Suprapubic skin (tissue), 4 donors: ENCODE results near the gene CAMK2G. TPM values are rescaled to one million over a fixed set of nuclear protein-coding genes. Genes with fewer than 3 reads are reported as not detected.

Experiments
- DNase-seq, 2 donors: peaks; one replicate each; pipeline ENCODE4 v3.0.0-alpha.2; 2019; ENCODE audit warnings: low spot score in 2 of 2
- H3K27ac ChIP-seq: fragments of 200-600 bp; sonication (generic); one replicate; pipeline ENCODE4 v1.5.1; 2019
- H3K27me3 ChIP-seq: fragments of 200-600 bp; sonication (generic); one replicate; pipeline ENCODE4 v1.5.1; 2019
- H3K36me3 ChIP-seq: fragments of 200-600 bp; sonication (generic); one replicate; pipeline ENCODE4 v1.5.1; 2019
- H3K4me1 ChIP-seq: fragments of 200-600 bp; sonication (generic); one replicate; pipeline ENCODE4 v1.5.1; 2019
- H3K4me3 ChIP-seq: fragments of 200-600 bp; sonication (generic); one replicate; pipeline ENCODE4 v1.5.1; 2019; ENCODE audit warnings: mild to moderate bottlenecking
- H3K9me3 ChIP-seq: fragments of 200-600 bp; sonication (generic); one replicate; pipeline ENCODE4 v1.5.1; 2019
- EP300 ChIP-seq: sonication (generic); formaldehyde crosslinking; IDR thresholded peaks from one replicate; pipeline ENCODE4 v1.6.1; 2017; ENCODE audit warnings: antibody characterized with exemption
- POLR2A ChIP-seq, 2 donors: fragments of 450-650 bp; IDR thresholded peaks; one replicate each; pipeline ENCODE4 v1.6.1; 2017; ENCODE audit warnings: antibody characterized with exemption in 2 of 2, mild to moderate bottlenecking in 2 of 2, moderate library complexity in 2 of 2
- POLR2AphosphoS5 ChIP-seq, 3 donors: sonication (generic); formaldehyde crosslinking; IDR thresholded peaks; one replicate each; pipeline ENCODE4 v1.6.1; 2017; ENCODE audit warnings: antibody characterized with exemption in 3 of 3
- WGBS: methylation state at CpG from one replicate; pipeline ENCODE4 v1.1.5; 2018; 5-methylcytosine and 5-hydroxymethylcytosine counted together
- total RNA-seq, 4 donors: library from RNA; depleted of rRNA; stranded (reverse); fragments of >200 nt; gene quantifications; one replicate each; pipeline ENCODE4 v1.1.0, GENCODE V29; 2016
- TF ChIP-seq, protein P1 (sequence below), 2 donors: fragments of 200-600 bp in 1 of 2; fragments of 450-650 bp in 1 of 2; sonication (generic) in 1 of 2; IDR thresholded peaks; one replicate each; pipeline ENCODE4 v1.5.1; 2016 to 2019; ENCODE audit warnings: antibody characterized with exemption in 2 of 2, mild to moderate bottlenecking in 1 of 2, moderate library complexity in 1 of 2

CAMK2G gene
- total RNA-seq, 4 donors from 2014 or later = 16.9 to 35.2 (median 20.6) TPM

DNA sequence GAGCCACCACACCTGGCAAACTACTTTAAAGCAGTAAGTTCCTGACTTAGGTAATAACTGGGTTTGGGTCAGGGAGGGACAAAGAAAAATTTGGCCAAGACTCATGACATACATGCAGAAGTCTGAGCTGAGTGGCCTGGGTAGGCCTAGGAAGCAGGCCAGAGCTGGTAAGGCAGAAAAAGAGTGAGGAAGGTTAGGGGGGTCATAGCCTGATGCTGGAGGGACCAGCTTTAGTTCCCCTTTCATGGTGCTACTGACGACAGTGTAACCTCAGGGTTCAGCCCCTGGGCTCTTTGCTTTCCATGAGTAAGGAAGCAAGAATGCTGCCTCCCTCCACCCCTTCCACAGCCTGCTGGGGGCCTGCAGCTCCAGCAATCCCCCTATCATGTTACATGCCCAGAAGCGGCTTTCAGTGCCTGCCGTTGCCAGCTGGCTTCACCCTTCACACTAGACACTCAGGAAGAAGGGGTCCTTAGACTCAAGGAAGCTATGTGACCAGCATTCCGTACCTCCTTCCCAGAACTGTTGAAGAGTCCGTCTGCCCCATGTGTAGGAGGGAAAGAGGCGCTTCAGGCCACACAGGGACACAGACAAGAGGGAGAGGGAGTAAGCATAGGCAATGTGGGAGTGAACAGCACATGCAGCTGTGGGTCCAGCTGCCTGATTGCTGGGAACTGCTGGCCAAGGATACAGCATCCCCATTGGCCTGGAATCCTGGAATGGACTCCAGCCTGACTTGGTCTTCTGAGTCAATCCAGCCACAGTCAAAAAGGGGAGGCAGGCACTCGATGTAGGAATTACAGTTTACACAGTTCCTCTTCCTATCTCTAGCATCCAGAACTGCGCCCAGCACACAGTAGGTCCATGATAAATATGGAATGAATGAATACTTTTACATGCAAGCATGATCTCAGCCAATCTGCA is 32.4 kb upstream of the CAMK2G start:
- peak in 1 of 2 donors; percentile 83 for DNase-seq
- H3K36me3 ChIP-seq = no peaks in the 10 kb centered on the region
- peaks cover 54% of the 10 kb centered on the region for H3K4me1 ChIP-seq
- H3K27me3 ChIP-seq = no peaks in the 10 kb centered on the region
- H3K27ac ChIP-seq = peak overlapping the region; percentile 85
- TF ChIP-seq POLR2A (IDR thresholded peaks at IDR 0.05) (no peak), POLR2AphosphoS5 (IDR thresholded peaks at IDR 0.05) (no peak), EP300 (no peak)
- TF ChIP-seq, protein P1, sequence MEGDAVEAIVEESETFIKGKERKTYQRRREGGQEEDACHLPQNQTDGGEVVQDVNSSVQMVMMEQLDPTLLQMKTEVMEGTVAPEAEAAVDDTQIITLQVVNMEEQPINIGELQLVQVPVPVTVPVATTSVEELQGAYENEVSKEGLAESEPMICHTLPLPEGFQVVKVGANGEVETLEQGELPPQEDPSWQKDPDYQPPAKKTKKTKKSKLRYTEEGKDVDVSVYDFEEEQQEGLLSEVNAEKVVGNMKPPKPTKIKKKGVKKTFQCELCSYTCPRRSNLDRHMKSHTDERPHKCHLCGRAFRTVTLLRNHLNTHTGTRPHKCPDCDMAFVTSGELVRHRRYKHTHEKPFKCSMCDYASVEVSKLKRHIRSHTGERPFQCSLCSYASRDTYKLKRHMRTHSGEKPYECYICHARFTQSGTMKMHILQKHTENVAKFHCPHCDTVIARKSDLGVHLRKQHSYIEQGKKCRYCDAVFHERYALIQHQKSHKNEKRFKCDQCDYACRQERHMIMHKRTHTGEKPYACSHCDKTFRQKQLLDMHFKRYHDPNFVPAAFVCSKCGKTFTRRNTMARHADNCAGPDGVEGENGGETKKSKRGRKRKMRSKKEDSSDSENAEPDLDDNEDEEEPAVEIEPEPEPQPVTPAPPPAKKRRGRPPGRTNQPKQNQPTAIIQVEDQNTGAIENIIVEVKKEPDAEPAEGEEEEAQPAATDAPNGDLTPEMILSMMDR (IDR thresholded peaks at IDR 0.05) = no peak
- no peaks in the 10 kb centered on the region for H3K9me3 ChIP-seq
- WGBS = 52% methylated on average over 8 of the region's 8 CpGs
- H3K4me3 ChIP-seq = no peak overlapping the region

DNA sequence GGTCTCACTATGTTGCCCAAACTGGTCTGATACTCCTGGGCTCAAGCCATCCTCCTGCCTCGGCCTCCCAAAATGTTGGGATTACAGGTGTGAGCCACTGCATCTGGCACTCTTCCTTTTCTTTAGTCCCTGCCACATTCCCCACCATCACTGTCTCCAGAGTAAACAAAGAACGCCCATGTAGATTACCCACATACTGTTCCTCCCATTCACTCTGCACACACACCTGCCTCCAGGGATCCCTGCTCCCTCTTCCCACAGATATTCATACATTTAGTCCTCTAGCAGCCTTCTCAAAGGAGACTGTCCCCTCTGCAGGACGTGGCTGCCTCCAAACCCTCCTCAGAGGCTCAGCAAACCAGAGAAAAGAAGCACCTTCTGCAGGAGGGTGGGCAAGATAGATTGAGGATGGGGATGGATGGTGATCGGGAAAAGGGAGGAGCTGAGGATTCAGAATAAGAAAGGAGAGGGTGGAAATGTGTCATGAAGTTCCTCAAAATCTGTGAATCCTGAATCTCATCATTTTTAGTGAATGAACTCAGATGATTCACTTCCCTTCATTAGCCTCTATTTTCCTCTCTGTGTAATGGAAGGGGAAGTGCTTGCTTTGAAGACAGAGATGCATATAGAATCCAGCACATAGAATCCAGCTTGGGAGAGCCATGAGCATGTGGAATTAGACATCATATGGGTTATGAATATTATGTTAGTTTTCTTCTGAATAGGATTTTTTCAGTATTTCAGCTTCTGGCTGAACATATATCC is 31.1 kb upstream of the CAMK2G start:
- no peak for DNase-seq
- TF ChIP-seq EP300 (no peak), POLR2A (IDR thresholded peaks at IDR 0.05) (no peak), POLR2AphosphoS5 (IDR thresholded peaks at IDR 0.05) (no peak)
- TF ChIP-seq, protein P1 (IDR thresholded peaks at IDR 0.05) = no peak
- Histone ChIP-seq H3K36me3 (no peaks in the 10 kb centered on the region), H3K9me3 (no peaks in the 10 kb centered on the region), H3K27me3 (no peaks in the 10 kb centered on the region), H3K4me1 (peaks cover 45% of the 10 kb centered on the region), H3K27ac (no peak overlapping the region), H3K4me3 (no peak overlapping the region)
- WGBS = 85% methylated on average over 4 of the region's 4 CpGs

DNA sequence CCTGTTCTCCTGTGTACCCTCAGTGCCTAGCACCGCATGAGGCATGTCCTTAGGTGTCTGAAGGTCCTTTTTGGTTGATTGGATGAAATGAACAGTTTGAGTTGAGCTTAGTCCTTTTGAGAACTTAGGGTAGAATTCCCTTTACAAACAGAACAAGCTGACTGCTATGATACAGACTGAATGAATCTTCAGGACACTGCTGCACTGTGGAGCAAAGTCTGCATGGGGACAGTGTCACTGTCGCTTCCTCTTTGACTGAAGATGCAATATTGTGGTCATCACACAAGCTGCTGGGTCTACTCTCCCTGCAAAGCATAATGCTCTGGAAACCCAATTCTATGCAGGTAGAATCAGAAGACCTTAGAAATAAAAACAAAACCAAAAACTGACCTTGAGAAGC is 28.0 kb upstream of the CAMK2G start:
- TF ChIP-seq, protein P1 (IDR thresholded peaks at IDR 0.05) = no peak
- TF ChIP-seq EP300 = no peak
- no peak for TF ChIP-seq POLR2AphosphoS5 (IDR thresholded peaks at IDR 0.05)
- no peak for TF ChIP-seq POLR2A (IDR thresholded peaks at IDR 0.05)
- 97% methylated on average over 2 of the region's 2 CpGs for WGBS
- no peak for DNase-seq
- Histone ChIP-seq H3K27ac (no peak overlapping the region), H3K27me3 (no peaks in the 10 kb centered on the region), H3K4me1 (peaks cover 21% of the 10 kb centered on the region), H3K9me3 (no peaks in the 10 kb centered on the region), H3K36me3 (no peaks in the 10 kb centered on the region), H3K4me3 (no peak overlapping the region)

DNA sequence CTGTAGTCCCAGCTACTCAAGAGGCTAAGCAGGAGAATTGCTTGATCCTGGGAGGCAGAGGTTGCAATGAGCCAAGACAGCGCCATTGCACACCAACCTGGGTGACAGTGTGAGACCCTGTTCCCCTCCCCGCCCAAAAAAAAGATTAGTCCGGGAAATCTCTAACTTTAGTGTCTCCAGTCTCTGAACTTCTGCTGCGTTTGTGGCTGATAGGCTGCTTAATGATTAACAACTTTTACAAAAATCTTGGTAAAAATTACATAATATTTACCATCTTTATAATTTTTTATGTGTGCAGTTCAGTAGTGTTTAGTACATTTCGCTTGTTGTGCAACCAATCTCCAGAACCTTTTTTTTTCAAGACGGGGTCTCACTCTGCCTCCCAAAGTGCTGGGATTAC is 26.9 kb upstream of the CAMK2G start:
- 87% methylated on average over 6 of the region's 6 CpGs for WGBS
- Histone ChIP-seq H3K4me1 (peaks cover 10% of the 10 kb centered on the region), H3K27ac (no peak overlapping the region), H3K36me3 (no peaks in the 10 kb centered on the region), H3K9me3 (no peaks in the 10 kb centered on the region), H3K4me3 (no peak overlapping the region), H3K27me3 (no peaks in the 10 kb centered on the region)
- no peak for DNase-seq
- TF ChIP-seq, protein P1 (IDR thresholded peaks at IDR 0.05) = no peak
- TF ChIP-seq POLR2A (IDR thresholded peaks at IDR 0.05) (no peak), POLR2AphosphoS5 (IDR thresholded peaks at IDR 0.05) (no peak), EP300 (no peak)

DNA sequence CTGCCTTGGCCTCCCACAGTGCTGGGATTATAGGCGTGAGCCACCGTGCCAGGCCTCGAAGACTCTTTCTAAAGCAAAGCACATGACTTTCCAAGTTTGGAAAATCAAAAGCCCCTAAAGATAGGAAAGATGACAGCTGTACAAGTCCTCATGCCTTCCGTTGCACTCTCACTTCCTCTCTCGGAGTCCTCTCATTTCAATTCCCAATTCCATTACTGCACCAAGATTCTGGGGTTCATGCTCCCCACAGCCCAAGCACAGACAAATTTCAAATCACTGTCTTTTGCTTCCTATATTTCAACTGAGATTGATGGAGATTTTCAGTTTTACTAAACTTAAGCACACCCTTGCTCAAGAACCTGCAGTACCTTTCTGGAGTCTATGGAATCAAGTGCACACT is 25.7 kb upstream of the CAMK2G start:
- 96% methylated on average over 5 of the region's 5 CpGs for WGBS
- no peak overlapping the region for H3K4me3 ChIP-seq
- no peaks in the 10 kb centered on the region for H3K36me3 ChIP-seq
- no peak for TF ChIP-seq POLR2A (IDR thresholded peaks at IDR 0.05)
- H3K27me3 ChIP-seq = no peaks in the 10 kb centered on the region
- peaks cover 7% of the 10 kb centered on the region for H3K4me1 ChIP-seq
- no peak for DNase-seq
- H3K27ac ChIP-seq = no peak overlapping the region
- H3K9me3 ChIP-seq = no peaks in the 10 kb centered on the region
